Caco-2 (cell line): Measurements from ENCODE around the gene CCT8. TPM values are rescaled to one million over a fixed set of nuclear protein-coding genes. Genes with fewer than 3 reads are reported as not detected.

Experiments
- BruUV-seq: library from RNA; stranded (reverse); fragments of 400-500 nt; replicated peaks from 2 replicates; lab custom pipeline; 2021; lab: Mats Ljungman, UMichigan
- CTCF ChIA-PET: fragments of 300-600 bp; sonication (Branson Sonifier 250); formaldehyde crosslinking; loops from one replicate; lab custom pipeline; 2022; ENCODE audit warnings: antibody characterized with exemption; lab: Charles Lee
- POLR2A ChIA-PET: fragments of 300-600 bp; sonication (Branson Sonifier 250); formaldehyde crosslinking; loops from one replicate; lab custom pipeline; 2022; ENCODE audit warnings: antibody characterized with exemption; lab: Charles Lee
- DNase-seq, 2 experiments: peaks; one replicate each; pipeline versions ENCODE4 v3.0.0 to v3.0.0-alpha.2; 2020 to 2022
- H3K27me3 ChIP-seq: replicated peaks from 2 replicates; pipeline ENCODE4 v1.6.0; 2011; ENCODE audit warnings: low read length; ENCODE audit not compliant: control insufficient read depth, insufficient read depth
- H3K36me3 ChIP-seq: 2 replicates; pipeline ENCODE4 v1.5.1; 2011; ENCODE audit warnings: low read length; ENCODE audit not compliant: control insufficient read depth, insufficient read depth
- H3K4me1 ChIP-seq: fragments of 250-450 bp; sonication (Bioruptor Pico); 2 replicates; pipeline ENCODE4 v1.5.1; 2020; ENCODE audit warnings: mild to moderate bottlenecking
- H3K4me3 ChIP-seq: 2 replicates; pipeline ENCODE4 v1.5.1; 2011; ENCODE audit warnings: low read depth, mild to moderate bottlenecking, control low read depth, low read length
- H3K9me3 ChIP-seq: fragments of 250-450 bp; sonication (Bioruptor Pico); 2 replicates; pipeline ENCODE4 v1.5.1; 2020; ENCODE audit warnings: mild to moderate bottlenecking, moderate library complexity
- H3K27ac Mint-ChIP-seq: one replicate; pipeline ENCODE4 v1.8.0; 2022; ENCODE audit warnings: mixed read lengths; ENCODE audit not compliant: unreplicated experiment
- H3K27me3 Mint-ChIP-seq: one replicate; pipeline ENCODE4 v1.8.0; 2022; ENCODE audit warnings: mixed read lengths; ENCODE audit not compliant: insufficient read depth, unreplicated experiment
- H3K36me3 Mint-ChIP-seq: one replicate; pipeline ENCODE4 v1.8.0; 2022; ENCODE audit warnings: mild to moderate bottlenecking, mixed read lengths; ENCODE audit not compliant: insufficient read depth, unreplicated experiment
- H3K4me1 Mint-ChIP-seq: one replicate; pipeline ENCODE4 v1.8.0; 2022; ENCODE audit warnings: low read depth, mixed read lengths; ENCODE audit not compliant: unreplicated experiment
- H3K4me3 Mint-ChIP-seq: one replicate; pipeline ENCODE4 v1.8.0; 2022; ENCODE audit warnings: mild to moderate bottlenecking, moderate library complexity, mixed read lengths; ENCODE audit not compliant: unreplicated experiment
- H3K9me3 Mint-ChIP-seq: one replicate; pipeline ENCODE4 v1.8.0; 2022; ENCODE audit warnings: mixed read lengths; ENCODE audit not compliant: unreplicated experiment
- intact Hi-C: fragments of 100-400 bp; cut with micrococcal nuclease; formaldehyde crosslinking; loops from one replicate; pipeline ENCODE4 v1.10.0; 2022; ENCODE audit not compliant: unreplicated experiment
- total RNA-seq: library from RNA; stranded (reverse); gene quantifications from 2 replicates; pipeline ENCODE4 v1.2.3, GENCODE V29; 2022
- TF ChIP-seq, protein P1 (sequence below), 2 experiments: fragments of 200-600 bp in 1 of 2; IDR thresholded peaks; 1 replicate in 1 of 2; 2 replicates in 1 of 2; pipeline versions ENCODE4 v1.5.1 to v1.8.0; 2011 to 2022; ENCODE audit warnings: antibody characterized with exemption in 1 of 2, control low read depth in 1 of 2, inconsistent platforms in 1 of 2, low read depth in 1 of 2, low read length in 1 of 2, mild to moderate bottlenecking in 1 of 2, moderate library complexity in 1 of 2; ENCODE audit not compliant: insufficient read depth in 1 of 2, severe bottlenecking in 1 of 2, unreplicated experiment in 1 of 2

Gene CCT8
- total RNA-seq, 1 experiment from 2014 or later, result 269 TPM

DNA sequence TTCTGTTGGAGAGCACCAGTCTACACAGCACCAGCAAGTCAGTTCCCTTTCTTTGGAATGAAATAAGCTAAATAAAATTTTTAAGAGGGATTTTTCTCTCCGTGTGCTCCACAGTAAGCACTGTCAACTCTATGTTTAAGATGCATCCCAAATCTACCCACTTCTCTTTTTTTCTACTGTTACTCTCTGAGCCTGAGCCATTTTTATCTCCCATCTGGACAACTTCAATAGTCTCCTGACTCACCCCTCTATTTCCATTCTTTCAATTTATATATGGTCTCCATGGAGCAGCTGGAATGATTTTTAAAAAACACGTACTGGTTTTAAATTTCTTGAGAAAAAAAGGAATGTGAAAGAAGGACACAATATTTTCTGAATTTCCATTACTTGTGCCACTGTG, 24.7 kb upstream of the CCT8 start:
- Mint-ChIP-seq H3K27ac (peak overlapping the region; percentile 86), H3K4me1 (peaks cover 26% of the 10 kb centered on the region), H3K9me3 (no peaks in the 10 kb centered on the region), H3K4me3 (no peak overlapping the region), H3K27me3 (no peaks in the 10 kb centered on the region), H3K36me3 (peaks cover 28% of the 10 kb centered on the region)
- intact Hi-C loops, result no loop called here
- Histone ChIP-seq H3K4me1 (peaks cover 23% of the 10 kb centered on the region), H3K4me3 (no peak overlapping the region), H3K27me3 (no peaks in the 10 kb centered on the region), H3K9me3 (no peaks in the 10 kb centered on the region), H3K36me3 (no peaks in the 10 kb centered on the region; the same call in 1 of the 2 replicates)
- BruUV-seq, result no TSS peak
- ChIA-PET POLR2A (no interaction called here), CTCF (no interaction called here)
- TF ChIP-seq, protein P1, sequence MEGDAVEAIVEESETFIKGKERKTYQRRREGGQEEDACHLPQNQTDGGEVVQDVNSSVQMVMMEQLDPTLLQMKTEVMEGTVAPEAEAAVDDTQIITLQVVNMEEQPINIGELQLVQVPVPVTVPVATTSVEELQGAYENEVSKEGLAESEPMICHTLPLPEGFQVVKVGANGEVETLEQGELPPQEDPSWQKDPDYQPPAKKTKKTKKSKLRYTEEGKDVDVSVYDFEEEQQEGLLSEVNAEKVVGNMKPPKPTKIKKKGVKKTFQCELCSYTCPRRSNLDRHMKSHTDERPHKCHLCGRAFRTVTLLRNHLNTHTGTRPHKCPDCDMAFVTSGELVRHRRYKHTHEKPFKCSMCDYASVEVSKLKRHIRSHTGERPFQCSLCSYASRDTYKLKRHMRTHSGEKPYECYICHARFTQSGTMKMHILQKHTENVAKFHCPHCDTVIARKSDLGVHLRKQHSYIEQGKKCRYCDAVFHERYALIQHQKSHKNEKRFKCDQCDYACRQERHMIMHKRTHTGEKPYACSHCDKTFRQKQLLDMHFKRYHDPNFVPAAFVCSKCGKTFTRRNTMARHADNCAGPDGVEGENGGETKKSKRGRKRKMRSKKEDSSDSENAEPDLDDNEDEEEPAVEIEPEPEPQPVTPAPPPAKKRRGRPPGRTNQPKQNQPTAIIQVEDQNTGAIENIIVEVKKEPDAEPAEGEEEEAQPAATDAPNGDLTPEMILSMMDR (IDR thresholded peaks at IDR 0.05; ENCODE audit: insufficient read depth in 1 of 2, low read depth in 1 of 2, low read length in 1 of 2, severe bottlenecking in 1 of 2, unreplicated experiment in 1 of 2), result no peak
- no peak for DNase-seq

DNA sequence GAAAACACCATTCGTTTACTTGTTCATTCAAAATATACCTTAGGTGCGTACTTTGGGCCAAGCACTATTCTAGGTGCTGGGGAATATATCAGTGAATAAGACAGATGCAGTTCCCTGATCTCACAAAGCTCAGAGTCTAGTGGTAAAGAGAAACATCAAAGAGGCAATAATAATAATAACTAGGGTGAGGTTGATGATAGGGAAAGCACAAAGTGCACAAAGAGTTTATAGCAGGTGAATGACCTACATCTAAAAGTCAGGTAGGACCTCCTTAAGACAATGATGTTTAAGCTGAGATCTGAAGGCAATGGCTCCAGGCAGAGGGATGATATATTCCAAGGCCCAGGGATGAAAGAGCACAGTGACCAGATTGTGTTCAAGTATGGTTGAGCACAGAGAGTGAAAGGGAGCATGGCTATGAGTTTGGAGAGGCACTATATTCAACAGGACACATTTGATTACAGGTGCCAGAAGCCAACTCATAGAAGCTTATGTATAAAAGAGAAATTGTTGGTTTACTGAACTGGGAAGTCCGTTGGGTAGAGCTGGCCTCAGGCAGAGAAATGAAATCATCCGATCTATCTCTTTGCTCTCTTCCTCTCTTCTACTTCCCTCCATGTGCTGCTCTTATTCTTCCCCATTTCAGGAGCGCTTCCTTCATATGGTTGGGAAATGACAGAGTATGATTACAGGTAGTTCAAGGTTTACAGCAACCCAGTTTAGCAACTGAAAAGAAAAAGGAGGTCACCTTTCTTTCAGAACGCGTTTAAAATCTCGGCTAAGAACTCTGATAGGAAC, 23.0 kb upstream of the CCT8 start:
- Histone ChIP-seq H3K9me3 (no peaks in the 10 kb centered on the region), H3K4me1 (peaks cover 23% of the 10 kb centered on the region), H3K27me3 (no peaks in the 10 kb centered on the region), H3K4me3 (no peak overlapping the region), H3K36me3 (no peaks in the 10 kb centered on the region)
- TF ChIP-seq, protein P1 (IDR thresholded peaks at IDR 0.05; ENCODE audit: insufficient read depth in 1 of 2, low read depth in 1 of 2, low read length in 1 of 2, severe bottlenecking in 1 of 2, unreplicated experiment in 1 of 2), result no peak
- H3K27me3 Mint-ChIP-seq, result no peaks in the 10 kb centered on the region
- peaks cover 34% of the 10 kb centered on the region for H3K36me3 Mint-ChIP-seq
- H3K4me1 Mint-ChIP-seq, result peaks cover 26% of the 10 kb centered on the region
- no peak for DNase-seq
- CTCF ChIA-PET, result no interaction called here
- no peak overlapping the region for H3K4me3 Mint-ChIP-seq
- no peaks in the 10 kb centered on the region for H3K9me3 Mint-ChIP-seq
- POLR2A ChIA-PET, result interaction anchor here (0.5 kb wide), 1 partner anchor 202 kb away, joined by 4 read pairs; the partner anchor contains the start of gene BACH1
- no peak overlapping the region for H3K27ac Mint-ChIP-seq
- BruUV-seq, result no TSS peak
- intact Hi-C loops, result no loop called here

DNA sequence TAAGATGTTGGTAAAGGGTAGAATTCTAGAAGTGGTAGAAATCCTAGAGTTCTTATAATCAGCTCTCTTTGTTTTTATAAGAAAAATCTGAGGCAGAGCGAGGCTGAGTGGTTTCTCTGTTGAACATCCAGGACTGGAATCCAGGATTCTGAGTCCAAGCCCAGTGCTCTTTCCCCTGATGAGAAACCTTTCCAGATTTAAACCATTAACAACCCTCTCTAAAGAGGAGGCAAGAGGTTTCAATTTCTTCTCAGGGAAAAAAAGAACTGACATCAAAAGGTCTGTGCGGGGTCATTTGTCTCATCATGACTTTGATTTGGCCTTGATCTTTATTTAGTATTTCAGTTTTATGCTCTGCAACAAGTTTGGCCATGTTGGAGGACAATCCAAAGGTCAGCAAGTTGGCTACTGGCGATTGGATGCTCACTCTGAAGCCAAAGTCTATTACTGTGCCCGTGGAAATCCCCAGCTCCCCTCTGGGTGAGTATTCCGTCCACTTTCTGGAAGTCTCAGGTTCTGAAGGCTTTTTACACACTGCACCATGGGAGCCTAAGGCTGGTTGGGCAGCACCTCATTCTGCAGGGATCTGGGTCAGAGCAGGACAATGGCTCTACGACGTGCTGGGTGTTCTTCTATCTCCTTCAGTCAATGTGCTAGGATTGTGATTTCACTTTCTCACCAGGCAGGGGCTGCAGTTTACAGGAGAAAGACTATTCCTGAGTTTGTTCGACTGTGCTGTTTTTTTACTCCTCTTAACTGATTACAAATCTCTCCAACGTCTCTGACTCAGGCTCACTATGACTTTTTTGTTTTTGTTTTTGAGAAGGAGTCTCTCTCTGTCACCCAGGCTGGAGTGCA, 18.9 kb upstream of the CCT8 start:
- Mint-ChIP-seq H3K4me1 (peaks cover 7% of the 10 kb centered on the region), H3K27ac (no peak overlapping the region), H3K4me3 (no peak overlapping the region), H3K36me3 (peaks cover 26% of the 10 kb centered on the region), H3K9me3 (no peaks in the 10 kb centered on the region), H3K27me3 (no peaks in the 10 kb centered on the region)
- no TSS peak for BruUV-seq
- Histone ChIP-seq H3K27me3 (no peaks in the 10 kb centered on the region), H3K9me3 (no peaks in the 10 kb centered on the region), H3K36me3 (no peaks in the 10 kb centered on the region), H3K4me3 (no peak overlapping the region), H3K4me1 (no peaks in the 10 kb centered on the region)
- no peak for DNase-seq
- TF ChIP-seq, protein P1 (IDR thresholded peaks at IDR 0.05; ENCODE audit: insufficient read depth in 1 of 2, low read depth in 1 of 2, low read length in 1 of 2, severe bottlenecking in 1 of 2, unreplicated experiment in 1 of 2), result no peak
- ChIA-PET POLR2A (no interaction called here), CTCF (no interaction called here)
- intact Hi-C loops, result loop anchor here (5.0 kb wide), 1 partner anchor 70 kb away; no protein-coding TSS in a partner anchor
